Islet precursor cell (in vitro differentiated cells): ENCODE data around the gene TAF1D.

Source experiments
- DNase-seq: peaks from one replicate; pipeline ENCODE4 v3.0.0-alpha.2; 2018

The TAF1D gene

DNA sequence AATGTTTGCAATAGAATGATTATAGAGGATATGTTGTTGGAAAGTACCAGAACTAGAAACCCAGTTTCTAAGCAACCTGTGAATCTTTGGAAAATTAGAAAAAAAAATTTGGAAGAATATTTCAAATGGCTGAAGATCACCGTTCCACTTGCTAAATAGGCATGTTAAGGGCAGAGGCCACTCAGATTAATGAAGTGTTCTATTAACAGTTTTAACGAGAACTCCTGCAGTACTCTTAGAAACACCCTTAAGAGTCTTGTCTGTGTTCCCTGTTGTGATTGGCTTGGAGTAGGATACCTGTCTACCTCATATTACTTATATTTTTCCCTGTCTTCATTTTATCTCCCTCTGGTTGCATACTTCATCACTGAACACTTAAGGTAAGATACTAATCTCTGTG, 4.8 kb upstream of the TAF1D start:
- no peak for DNase-seq

DNA sequence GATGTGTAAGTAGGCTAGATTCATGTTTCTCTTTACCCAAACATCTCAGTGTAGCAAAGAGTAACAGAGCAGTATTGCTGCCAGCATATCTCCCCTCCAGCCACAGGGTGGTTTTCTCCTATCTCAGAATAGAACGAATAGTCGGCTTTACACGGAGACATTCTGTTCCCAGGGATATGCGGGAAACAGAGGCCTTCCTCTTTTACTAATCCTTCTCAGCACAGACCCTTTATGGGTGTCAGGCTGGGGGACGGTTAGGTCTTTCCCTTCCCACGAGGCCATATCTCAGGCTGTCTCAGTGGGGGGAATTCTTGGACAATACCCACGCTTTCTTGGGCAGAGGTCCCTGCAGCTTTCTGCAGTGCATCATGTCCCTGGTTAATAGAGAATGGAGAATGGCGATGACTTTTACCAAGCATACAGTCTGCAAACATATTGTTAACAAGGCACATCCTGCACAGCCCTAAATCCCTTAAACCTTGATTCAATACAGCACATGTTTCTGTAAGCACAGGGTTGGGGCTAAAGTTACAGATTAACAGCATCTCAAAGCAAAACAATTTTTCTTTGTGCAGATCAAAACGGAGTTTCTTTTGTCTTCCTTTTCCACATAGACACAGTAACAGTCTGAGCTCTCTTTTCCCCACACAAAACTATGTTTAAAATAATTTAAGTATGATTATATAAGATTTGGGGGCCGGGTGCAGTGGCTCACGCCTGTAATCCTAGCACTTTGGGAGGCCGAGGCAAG, 3.9 kb upstream of the TAF1D start:
- peak; percentile 55 for DNase-seq

DNA sequence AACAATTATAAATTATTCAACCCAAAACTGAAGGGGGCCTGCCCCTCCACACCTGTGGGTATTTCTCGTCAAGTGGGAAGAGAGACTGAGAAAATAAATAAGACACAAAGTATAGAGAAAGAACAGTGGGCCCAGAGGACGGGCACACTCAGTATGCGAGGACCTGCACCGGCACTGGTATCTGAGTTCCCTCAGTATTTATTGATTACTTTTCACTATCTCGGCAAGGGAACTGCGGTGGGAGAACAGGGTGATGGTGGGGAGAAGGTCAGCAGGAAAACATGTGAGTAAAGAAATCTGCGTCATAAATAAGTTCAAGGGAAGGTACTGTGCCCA, 3.3 kb upstream of the TAF1D start:
- no peak for DNase-seq

DNA sequence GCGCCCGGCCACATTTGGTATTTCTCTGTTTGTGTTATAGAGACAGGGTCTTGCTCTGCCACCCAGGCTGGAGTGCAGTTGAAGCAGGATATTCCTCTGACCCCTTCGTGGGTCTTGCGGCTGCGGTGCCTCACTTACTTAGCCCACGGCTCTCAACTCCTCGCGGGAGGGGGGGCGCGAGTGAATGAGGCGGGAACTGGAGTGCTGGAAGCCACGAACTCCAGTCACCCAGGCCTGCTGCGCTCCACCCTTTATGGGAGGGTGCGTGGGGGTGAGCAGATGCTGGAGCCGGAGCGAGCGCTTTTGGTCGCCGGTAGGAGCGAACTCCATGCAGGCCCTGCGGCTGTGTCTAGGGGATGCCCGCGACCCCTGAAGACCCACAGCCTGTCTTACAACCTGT, 2.0 kb upstream of the TAF1D start:
- DNase-seq = no peak

DNA sequence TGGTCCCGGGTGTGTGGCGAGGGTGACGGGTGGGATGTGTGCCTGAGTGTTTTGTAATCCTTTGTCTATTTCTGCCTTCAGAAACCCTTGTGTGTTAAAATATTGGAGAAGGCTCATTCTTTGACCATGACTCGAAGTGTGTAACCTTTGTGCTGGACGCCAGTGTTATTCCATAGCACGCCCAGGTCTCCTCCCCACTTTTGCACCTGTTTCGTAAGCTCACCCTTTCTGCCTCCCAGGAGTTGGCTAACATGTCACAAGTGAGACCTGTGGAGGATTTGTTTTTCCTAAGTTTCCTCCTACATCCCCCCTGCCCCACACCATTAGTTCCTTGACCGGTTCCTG, 559 bp upstream of the TAF1D start:
- DNase-seq = peak; percentile 64

DNA sequence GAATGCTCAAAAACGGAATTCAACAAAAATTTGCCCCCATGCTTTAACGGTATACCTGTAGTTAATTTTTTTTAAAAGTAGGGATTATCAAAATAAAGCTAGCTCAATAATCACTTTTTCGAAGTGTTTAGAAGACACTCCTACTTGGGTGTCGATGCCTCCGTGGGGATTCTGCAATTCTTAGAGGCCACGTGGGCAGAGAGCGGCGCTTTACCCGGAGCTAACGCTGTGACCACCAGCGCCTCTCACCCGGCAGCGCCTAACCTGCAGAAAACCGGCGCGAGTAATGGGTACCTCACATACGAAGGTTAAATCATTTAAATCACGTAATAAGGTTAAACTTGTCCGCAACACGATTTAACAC, 583 bp downstream of the TAF1D start:
- peak; percentile 63 for DNase-seq

DNA sequence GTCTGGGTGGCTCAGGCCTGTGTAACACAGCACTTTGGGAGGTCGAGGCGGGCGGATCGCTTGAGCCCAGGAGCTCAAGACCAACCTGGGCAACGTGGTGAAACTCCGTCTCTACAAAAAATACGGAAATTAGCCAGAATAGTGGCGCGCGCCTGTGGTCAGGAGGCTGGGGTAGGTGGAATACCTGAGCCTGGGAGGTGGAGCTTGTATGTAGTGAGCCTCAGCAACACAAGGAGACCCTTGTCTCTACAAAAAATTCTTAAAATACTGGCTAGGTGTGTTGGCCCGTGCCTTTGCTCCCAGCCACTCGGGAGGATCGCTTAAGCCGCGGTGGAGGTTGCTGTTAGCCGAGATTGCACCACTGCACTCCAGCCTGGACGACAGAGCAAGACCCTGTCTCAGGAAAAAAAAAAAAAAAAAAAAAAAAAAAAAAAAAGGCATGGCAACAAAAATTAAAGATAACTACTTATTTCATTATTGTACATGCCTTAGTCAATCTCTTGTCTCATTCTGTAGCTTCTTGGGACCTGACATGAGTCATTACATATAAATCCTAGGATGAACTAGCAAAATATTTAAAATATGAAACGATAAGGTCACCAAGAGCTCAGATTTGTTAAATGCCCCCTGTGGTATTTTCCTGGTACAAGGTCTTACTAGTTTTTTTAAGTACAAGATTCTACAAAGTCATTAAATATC, 1.1 kb downstream of the TAF1D start:
- DNase-seq = peak; percentile 93

DNA sequence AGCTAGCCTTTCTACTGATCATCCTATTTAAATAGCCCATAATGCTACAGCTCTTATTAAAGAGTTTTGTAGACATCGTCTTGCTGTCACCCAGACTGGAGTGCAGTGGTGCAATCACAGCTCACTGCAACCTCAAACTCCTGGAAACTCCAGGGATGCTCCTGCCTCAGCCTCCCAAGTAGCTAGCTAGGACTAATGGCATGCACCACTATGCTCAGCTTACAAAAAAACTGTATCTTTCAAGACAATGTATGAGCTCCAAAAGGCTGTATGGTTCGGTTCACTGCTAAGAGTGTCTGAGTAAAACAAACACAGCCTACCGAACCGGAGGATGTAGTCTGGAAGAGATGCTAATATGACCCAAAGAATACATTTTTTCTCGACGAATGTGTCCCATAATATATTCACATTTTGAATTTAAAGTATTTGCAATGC, 2.6 kb downstream of the TAF1D start:
- DNase-seq = no peak

DNA sequence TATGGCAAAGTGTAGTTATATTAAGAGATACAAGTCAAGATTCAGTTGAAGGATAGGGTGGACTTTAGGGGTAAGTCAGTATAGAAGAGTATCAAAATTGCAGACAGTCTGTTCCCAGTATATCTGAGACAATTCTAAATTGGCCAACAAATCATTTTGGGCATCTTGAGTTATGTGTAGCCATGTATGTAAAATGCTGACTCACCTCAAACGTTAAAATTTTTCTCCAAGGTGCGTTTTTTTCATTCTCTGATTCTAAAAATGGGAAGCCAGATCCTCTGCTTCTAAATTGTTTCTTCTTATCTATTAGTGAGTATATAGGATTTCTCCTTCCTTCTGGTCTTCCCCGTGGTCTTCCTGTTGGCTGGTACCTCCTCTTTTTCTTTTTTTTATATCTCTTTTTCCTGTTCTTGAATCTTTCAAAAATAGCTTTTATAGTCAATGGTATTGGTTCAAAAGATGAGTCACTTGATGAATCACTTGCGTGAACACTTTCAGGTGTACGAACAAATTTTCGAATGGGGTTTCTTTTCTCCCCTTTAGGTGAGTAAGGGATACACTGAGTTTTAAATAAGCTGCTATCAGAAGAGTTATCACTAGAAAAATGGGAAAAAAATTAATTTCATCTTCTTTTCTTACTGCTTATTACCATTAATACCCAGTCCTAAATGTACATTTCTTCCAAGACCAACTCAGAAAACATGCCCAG, 3.2 kb downstream of the TAF1D start:
- DNase-seq = no peak

DNA sequence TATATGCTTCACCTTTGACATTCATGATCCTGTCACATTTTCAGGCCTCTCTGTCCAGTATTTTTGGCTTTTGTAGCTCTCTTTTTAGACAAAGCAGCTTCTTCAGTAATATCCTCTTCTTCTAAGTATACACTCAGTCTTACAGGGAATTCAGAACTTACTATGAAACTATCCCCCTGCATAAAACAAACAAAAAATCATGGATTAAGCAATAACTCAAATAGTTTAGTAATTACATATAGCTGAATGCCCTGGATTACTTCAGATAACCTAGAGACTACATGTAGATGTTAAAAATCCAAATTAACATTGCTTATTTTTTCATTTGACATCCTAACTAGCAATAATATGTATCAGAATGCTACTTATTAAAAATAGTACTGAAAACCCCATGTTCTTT, 5.2 kb downstream of the TAF1D start:
- DNase-seq = no peak

DNA sequence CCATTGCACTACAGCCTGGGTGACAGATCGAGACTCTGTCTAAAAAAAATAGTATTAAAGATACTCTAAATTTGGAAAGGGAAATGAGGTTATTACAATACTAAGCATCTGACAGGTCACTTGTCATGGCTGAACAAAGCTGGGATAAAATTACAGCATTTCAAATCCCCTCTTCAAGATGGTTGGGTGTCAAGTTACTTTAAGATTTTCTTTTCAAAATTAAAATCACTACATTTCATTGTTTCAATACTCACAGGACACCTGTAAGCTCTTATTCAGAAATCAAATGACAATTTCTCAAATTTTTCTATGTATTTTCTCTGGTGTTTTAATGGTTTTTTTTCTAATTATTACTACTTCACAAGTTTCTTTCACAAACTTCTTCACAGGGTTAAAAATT, 5.7 kb downstream of the TAF1D start:
- no peak for DNase-seq

DNA sequence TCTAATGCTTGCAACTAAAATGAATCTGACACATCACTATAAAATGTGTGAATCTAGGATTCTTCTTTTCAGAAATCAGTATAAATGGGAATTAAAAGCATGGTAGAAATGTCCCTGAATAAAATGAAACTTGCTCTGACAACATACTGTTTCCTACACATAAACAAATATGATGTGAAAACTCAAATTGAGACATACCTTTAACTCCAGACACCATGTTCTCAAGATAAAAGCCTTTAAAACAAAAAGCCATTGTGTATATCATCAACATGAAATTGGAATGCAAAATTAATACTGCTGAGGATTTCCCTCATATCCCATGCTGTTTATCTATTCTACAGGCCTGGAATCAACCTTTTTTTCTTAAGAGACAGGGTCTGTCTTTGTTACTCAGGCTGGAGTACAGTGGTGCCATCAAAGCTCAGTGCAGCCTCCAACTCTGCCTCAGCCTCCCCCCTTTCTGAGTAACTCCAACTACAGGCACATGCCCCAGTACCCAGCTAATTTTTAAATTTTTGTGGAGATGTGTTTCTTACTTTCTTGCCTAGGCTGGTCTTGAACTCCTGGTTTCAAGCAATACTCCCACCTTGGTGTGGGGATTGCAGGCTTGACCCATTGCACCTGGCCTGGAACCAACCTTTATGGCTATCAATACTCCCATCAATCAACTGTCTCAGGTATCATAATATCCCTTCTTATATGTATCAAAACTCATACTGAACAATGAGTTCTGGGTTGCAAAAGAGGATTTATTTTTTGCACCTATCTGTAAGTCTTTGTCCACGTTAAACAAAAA, 6.7 kb downstream of the TAF1D start:
- DNase-seq = no peak

DNA sequence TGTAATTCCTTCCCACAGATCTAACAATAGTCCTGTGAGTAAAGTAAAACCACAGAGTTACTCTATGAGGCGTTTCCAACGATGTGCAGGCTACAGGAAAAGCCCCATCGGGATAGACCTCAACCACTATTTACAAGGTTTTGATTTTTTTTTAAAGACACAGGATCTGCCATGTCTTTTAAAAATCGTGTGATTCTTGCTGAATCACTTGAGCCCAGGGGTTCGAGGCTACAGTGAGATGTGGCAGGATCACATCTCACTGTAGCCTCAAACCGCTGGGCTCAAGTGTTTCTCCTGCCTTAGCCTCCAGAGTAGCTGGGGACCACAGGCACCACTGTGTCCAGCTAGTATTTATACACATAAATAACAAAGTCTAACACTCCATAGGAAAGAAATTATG, 7.8 kb downstream of the TAF1D start:
- DNase-seq = no peak

DNA sequence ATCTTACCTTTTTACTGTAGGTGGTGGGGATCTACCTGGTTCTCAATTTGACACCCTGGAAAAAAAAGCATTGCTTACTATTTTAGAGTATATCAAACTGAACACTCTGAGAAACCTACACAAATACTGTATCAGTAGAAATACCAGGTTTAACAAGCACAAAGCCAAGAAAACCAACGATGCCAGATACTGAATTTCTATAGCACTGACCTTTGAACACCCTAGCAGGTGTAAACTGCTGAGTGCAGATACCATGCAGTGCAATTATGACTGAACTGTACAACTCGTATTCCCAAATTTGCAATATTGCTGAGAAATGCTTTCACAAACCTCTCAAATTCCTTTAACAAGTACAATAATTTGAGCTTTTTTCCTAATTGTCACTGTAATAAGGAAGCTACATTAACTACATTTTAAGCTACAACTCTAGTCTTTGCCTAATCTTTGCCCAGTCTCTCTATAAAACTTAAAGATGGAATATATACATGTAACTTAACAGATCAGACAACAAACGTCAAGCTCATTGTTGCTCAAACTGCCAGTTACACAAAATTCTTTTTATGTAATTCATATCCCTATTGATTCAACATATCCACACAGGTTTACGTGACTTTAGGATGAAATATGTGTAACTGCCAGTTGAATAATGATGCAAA, 8.9 kb downstream of the TAF1D start:
- no peak for DNase-seq

DNA sequence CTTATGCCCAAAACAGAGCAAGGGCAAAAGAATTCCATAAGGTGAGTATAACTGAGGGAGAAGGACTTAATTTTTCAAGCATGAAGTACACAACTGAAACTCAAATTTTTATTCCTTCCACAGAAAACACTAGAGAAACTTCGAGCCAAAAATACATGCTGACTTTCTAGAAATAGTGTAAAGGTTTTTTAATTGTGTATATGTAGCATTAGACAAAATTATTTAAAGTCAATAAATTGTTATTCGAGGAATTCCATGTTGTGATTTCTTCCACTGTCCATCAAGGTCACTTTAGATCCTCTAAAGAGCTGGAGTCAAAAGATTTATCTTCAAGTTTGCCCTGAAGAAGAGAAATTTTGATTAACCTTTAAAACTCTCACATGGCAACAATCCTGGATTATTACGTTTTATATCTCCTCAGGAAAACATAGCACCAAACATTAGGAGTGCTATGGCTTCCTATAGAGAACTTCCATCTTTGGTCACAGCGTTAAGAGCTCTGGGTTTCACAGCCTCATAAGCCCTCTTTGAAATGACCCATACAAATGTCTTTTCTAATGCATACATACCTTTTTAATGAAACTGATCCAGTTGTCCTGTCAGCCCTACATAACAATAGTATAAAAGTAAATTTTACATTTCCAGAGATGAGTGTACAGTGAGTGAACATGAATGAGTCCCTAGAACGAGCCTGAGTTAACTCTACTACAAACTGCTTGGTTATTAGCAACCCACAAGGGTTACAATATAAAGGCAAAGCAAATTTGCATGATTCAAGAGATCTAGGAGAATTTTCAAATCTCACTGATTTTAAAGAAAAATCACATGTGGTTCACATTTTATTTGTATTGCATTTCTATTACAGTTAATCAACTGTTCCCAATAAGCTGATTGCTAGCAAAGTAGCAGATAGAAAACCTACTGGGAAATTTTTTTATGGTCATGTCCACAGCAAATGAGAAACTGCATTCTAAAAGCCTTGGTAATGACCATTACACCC, 10.9 kb downstream of the TAF1D start:
- DNase-seq = no peak

DNA sequence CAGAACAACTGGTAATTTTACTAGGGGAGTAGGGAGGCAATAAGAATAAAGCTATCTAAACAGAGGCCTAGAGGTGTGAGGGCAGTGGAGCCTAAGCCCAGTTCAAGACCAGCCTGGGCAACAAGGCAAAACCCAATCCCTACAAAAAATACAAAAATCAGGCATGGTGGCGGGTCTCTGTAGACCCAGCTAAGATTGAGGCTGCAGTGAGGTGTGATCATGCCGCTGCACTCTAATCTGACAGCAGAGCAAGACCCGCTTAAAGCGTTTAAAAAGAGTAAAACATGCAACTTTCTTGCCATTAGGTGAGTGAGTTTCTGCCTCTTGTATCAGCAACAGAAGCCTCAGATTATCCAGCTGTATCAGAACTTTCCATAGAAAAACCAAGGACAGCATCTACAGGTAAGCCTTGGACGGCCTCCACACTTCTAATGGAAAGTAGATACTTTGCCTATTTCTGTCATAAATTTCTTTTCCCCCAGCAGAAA, 12.1 kb downstream of the TAF1D start:
- no peak for DNase-seq

DNA sequence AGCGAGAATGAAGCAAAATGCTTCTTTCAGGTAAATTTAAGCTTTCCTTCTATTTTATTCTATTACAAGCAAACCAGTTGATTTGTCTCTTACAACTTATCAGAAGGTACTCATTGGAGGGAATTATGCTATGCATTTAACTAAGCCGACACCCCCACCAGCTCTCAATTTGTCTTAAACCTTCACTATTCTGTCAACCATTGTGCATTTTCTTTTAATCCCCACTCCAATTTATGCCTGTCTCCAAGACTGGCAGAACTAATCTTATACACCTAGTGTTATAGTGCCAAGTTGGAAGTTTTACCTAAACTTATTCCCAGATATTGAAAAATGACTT, 12.5 kb downstream of the TAF1D start:
- DNase-seq = no peak

DNA sequence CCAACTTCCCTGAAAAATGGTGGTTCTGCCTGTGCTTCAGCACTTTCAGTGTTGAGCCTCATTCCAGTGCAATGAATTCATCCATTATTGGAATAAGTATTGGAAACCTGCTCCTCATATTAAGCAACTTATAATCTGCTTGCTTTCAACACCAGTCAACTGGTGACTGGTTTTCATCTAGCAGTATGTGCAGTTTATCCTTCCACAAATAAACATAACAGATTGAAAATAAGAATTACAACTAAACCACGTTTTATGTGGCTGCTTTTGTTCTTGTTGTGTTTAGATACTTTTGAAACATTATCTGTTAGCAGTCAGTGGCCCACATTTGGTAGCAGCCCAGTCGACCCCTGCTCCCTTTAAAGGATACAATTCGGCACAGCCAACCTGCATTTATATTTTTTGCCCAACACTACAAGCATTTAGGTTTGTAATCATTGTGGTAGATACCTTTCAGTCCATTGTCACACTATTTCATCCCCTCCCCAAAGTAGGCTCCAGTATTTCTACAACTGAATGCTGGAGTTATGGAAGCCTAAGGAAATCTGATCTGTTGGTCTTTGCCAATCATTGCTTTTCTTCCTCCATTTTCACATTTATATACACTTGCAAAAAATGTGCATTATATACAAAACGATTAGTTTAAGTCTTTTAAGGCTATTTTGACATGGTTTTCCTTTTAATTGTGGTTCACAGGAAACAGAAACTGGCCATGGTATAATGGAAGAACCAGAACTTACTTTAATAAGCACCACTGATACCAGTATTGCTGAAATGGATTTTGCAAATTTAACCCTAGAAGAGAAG, 13.1 kb downstream of the TAF1D start:
- DNase-seq = no peak

DNA sequence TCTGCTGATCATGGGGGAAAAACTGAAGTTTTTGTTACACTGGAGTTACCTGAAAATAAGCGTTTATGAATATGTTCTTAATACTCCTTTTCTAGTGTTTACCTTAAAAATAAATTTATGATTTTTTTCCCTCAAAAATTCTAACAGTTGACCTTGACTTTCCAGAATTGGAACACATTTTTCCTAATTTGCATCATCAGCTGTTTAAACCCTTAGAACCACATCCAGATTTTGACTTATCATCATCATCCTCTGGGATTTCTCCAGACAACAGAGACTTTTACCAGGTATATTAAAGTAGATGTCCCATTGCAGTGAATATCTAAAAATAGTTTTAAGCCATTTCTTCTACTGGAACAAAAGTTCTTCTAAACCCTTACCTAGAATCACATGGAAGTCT, 17.2 kb downstream of the TAF1D start:
- no peak for DNase-seq

DNA sequence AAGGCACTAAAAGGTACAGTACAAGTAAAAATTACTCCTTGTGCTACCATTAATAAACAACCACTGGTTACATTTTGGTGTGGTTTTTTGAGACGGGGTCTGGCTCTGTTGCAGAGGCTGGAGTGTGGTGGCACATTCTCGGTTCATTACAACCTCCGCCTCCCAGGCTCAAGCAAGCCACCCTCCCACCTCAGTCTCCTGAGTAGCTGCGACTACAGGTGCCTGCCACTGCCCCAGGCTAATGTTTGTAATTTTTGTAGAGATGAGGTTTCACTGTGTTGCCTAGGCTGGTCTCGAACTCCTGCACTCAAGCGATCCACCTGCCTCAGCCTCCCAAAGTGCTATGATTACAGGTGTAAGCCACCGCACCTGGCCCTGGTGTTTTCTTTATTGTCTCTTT, 20.8 kb downstream of the TAF1D start:
- peak; percentile 68 for DNase-seq

DNA sequence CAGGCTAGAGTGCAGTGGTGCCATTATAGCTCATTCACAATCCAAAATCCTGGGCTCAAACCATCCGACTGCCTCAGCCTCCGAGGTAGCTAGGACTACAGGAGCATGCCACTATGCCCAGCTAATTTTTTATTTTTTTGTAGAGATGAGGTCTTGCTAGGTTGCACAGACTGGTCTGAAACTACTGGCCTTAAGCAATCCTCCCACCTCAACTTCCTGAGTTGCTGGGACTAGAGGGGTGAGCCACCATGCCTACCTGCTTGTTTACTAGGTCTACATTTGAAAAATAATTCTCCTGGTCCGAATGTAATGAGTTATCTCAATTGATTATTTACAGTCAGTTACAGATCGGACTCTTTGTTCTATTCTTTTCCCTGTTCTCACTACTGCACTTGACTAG, 22.0 kb downstream of the TAF1D start:
- no peak for DNase-seq
